ENCODE data around the gene SLC25A39. TPM values are rescaled to one million over a fixed set of nuclear protein-coding genes. Genes with fewer than 3 reads are reported as not detected.

The SLC25A39 gene
- total RNA-seq, 3 donors from 2014 or later (not counting 1 experiment from before 2014, with no cell fraction given): 82.4 to 105 (median 97.9) TPM

DNA sequence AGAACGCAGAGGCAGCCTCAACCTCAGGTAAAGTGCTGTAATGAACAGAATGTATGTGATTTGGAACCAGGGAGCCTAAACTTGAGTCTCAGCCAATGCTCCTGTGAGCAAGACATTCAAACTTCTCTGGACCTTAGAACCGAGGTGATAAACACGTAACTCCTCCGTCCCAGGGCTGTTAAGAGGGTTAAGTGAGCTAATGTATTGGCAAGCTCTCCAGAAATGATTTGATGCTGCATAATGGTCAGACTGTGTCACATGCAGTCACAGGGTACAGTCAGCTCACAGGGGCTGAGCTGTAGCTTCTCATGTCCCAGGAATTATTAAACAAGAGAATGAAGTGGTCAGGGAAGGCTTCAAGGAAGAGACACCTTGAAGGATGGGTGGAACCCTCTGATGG lies 46.6 kb downstream of the SLC25A39 start:
- intact Hi-C loops (cut with micrococcal nuclease): no loop called here
- TF ChIP-seq, protein P1, sequence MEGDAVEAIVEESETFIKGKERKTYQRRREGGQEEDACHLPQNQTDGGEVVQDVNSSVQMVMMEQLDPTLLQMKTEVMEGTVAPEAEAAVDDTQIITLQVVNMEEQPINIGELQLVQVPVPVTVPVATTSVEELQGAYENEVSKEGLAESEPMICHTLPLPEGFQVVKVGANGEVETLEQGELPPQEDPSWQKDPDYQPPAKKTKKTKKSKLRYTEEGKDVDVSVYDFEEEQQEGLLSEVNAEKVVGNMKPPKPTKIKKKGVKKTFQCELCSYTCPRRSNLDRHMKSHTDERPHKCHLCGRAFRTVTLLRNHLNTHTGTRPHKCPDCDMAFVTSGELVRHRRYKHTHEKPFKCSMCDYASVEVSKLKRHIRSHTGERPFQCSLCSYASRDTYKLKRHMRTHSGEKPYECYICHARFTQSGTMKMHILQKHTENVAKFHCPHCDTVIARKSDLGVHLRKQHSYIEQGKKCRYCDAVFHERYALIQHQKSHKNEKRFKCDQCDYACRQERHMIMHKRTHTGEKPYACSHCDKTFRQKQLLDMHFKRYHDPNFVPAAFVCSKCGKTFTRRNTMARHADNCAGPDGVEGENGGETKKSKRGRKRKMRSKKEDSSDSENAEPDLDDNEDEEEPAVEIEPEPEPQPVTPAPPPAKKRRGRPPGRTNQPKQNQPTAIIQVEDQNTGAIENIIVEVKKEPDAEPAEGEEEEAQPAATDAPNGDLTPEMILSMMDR (IDR thresholded peaks at IDR 0.05): no peak
- H3K9me3 Mint-ChIP-seq: no peaks in the 10 kb centered on the region

DNA sequence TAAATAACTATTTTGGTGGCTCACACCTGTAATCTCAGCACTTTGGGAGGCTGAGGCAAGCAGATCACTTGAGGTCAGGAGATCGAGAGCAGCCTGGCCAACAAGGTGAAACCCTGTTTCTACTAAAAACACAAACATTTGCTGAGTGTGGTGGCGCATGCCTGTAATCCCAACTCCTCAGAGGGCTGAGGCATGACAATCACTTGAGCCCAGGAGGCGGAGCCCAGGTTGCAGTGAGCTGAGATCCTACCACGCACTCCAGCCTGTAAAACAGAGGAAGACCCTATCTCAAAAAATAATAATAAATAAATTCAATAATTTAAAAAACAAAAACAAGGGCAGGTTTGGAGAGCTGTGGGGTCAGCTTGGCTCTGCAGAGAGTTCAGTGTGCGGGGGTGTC lies 51.0 kb downstream of the SLC25A39 start:
- intact Hi-C loops (cut with micrococcal nuclease): no loop called here
- no peak overlapping the region for H3K27ac ChIP-seq (ENCODE audit: low read length)
- Mint-ChIP-seq H3K4me1 (no peaks in the 10 kb centered on the region), H3K27me3 (ENCODE audit: low read depth in 2 of 2) (no peaks in the 10 kb centered on the region), H3K4me3 (no peak overlapping the region), H3K9me3 (no peaks in the 10 kb centered on the region), H3K27ac (no peak overlapping the region), H3K36me3 (no peaks in the 10 kb centered on the region)
- no peaks in the 10 kb centered on the region for H3K9me3 ChIP-seq (ENCODE audit: control insufficient read depth, insufficient read depth, low read length)
- no peak overlapping the region for H3K4me3 ChIP-seq (ENCODE audit: low read length)
- no peaks in the 10 kb centered on the region for H3K4me1 ChIP-seq (ENCODE audit: control insufficient read depth, insufficient read depth, low read length)
- no peak for DNase-seq
- TF ChIP-seq, protein P1 (IDR thresholded peaks at IDR 0.05): no peak
- ATAC-seq: no peak
- 93% methylated on average over 4 of the region's 5 CpGs for WGBS (ENCODE audit: insufficient coverage)
- H3K36me3 ChIP-seq (ENCODE audit: control insufficient read depth, insufficient read depth, low read length): no peaks in the 10 kb centered on the region
- H3K27me3 ChIP-seq (ENCODE audit: control insufficient read depth, insufficient read depth, low read length): no peaks in the 10 kb centered on the region

More for the DNA sequence above, 46.6 kb downstream of the SLC25A39 start:
- Mint-ChIP-seq H3K27me3 (ENCODE audit: low read depth in 2 of 2) (no peaks in the 10 kb centered on the region), H3K27ac (peak overlapping the region; percentile 83 to 92), H3K36me3 (no peaks in the 10 kb centered on the region), H3K4me3 (no peak overlapping the region), H3K4me1 (peaks cover 14 to 21% of the 10 kb centered on the region in 2 donors)
- no peaks in the 10 kb centered on the region for H3K36me3 ChIP-seq (ENCODE audit: control insufficient read depth, insufficient read depth, low read length)
- peaks cover 28% of the 10 kb centered on the region for H3K4me1 ChIP-seq (ENCODE audit: control insufficient read depth, insufficient read depth, low read length)
- DNase-seq: no peak
- no peak overlapping the region for H3K4me3 ChIP-seq (ENCODE audit: low read length)
- H3K9me3 ChIP-seq (ENCODE audit: control insufficient read depth, insufficient read depth, low read length): no peaks in the 10 kb centered on the region
- no peak for ATAC-seq
- H3K27ac ChIP-seq (ENCODE audit: low read length): no peak overlapping the region
- 89% methylated on average over 4 of the region's 4 CpGs for WGBS (ENCODE audit: insufficient coverage)
- H3K27me3 ChIP-seq (ENCODE audit: control insufficient read depth, insufficient read depth, low read length): no peaks in the 10 kb centered on the region

DNA sequence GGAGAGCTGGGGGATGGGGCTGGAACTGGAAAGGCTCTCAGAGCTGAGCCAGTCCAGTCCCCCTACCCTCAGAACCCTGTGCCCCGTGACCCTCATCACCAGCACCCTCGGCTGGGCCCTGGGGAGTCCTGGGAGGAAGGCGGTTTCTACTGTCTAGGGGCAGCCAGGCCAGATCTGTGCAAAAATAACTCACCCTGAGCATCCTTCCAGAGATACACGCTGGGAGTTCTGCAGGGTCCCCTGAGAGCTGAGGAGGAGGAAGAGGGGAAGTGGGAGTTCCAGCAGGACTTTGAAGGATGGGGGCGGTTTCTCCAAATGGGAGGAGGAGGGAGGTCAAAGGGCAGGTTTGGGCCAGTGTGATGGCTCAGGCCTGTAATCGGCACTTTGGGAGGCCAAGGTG lies 51.7 kb downstream of the SLC25A39 start:
- Histone ChIP-seq H3K4me3 (ENCODE audit: low read length) (no peak overlapping the region), H3K4me1 (ENCODE audit: control insufficient read depth, insufficient read depth, low read length) (no peaks in the 10 kb centered on the region), H3K36me3 (ENCODE audit: control insufficient read depth, insufficient read depth, low read length) (no peaks in the 10 kb centered on the region), H3K9me3 (ENCODE audit: control insufficient read depth, insufficient read depth, low read length) (no peaks in the 10 kb centered on the region), H3K27ac (ENCODE audit: low read length) (no peak overlapping the region), H3K27me3 (ENCODE audit: control insufficient read depth, insufficient read depth, low read length) (no peaks in the 10 kb centered on the region)
- TF ChIP-seq, protein P1 (IDR thresholded peaks at IDR 0.05): no peak
- Mint-ChIP-seq H3K4me1 (no peaks in the 10 kb centered on the region), H3K4me3 (no peak overlapping the region), H3K36me3 (no peaks in the 10 kb centered on the region), H3K27ac (no peak overlapping the region), H3K9me3 (no peaks in the 10 kb centered on the region), H3K27me3 (ENCODE audit: low read depth in 2 of 2) (no peaks in the 10 kb centered on the region)
- WGBS (ENCODE audit: insufficient coverage): 88% methylated on average over 6 of the region's 6 CpGs
- intact Hi-C loops (cut with micrococcal nuclease): no loop called here
- DNase-seq (no peak), ATAC-seq (no peak)

DNA sequence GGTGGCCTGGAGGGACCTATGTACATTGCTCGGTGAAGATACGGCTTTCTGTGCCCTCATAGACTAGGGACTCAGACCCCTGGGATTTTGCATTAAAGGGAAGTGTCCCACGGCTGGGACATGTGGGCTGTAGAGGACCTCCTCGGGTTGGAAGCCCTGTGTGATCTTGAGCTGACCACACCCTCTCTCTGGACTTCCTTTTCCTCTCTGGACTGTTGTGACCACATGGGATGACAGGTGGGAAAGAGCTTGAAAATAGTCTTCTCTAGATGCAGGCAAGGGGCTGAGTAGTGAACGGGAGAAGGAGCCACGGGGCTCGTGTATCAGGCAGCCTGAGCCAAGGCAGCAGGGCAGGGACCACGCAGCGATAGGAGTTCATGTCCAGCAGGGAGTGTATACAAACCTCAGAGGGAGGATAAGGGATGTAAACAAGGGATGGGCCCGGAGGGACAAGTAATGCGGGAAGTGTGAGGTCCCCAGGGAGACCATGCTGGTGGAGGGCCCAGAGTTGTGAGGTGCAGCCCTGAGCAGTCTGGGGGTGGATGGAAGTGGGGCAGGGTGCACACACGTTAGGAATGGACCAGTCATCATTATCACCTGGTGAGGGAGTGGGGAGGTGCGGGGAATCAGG lies 52.2 kb downstream of the SLC25A39 start:
- H3K27me3 Mint-ChIP-seq (ENCODE audit: low read depth in 2 of 2): no peaks in the 10 kb centered on the region
- no peak overlapping the region for H3K4me3 Mint-ChIP-seq
- no peaks in the 10 kb centered on the region for H3K9me3 ChIP-seq (ENCODE audit: control insufficient read depth, insufficient read depth, low read length)
- no peaks in the 10 kb centered on the region for H3K9me3 Mint-ChIP-seq
- no peaks in the 10 kb centered on the region for H3K27me3 ChIP-seq (ENCODE audit: control insufficient read depth, insufficient read depth, low read length)
- no peak overlapping the region for H3K27ac Mint-ChIP-seq
- DNase-seq (no peak), ATAC-seq (no peak)
- H3K4me1 Mint-ChIP-seq: no peaks in the 10 kb centered on the region
- H3K4me1 ChIP-seq (ENCODE audit: control insufficient read depth, insufficient read depth, low read length): no peaks in the 10 kb centered on the region
- no peak overlapping the region for H3K27ac ChIP-seq (ENCODE audit: low read length)
- H3K36me3 Mint-ChIP-seq: no peaks in the 10 kb centered on the region
- no peak overlapping the region for H3K4me3 ChIP-seq (ENCODE audit: low read length)
- WGBS (ENCODE audit: insufficient coverage): 83% methylated on average over 12 of the region's 13 CpGs
- TF ChIP-seq, protein P1 (IDR thresholded peaks at IDR 0.05): no peak
- intact Hi-C loops (cut with micrococcal nuclease): no loop called here
- no peaks in the 10 kb centered on the region for H3K36me3 ChIP-seq (ENCODE audit: control insufficient read depth, insufficient read depth, low read length)

All from natural killer cell (primary cell).